Suprapubic skin (tissue), 4 donors: ENCODE measurements around the gene CAMK2G. TPM values are rescaled to one million over a fixed set of nuclear protein-coding genes. Genes with fewer than 3 reads are reported as not detected.
"Not testable (repeated sequence)": the region's sequence is repeated elsewhere in the genome, so short reads cannot be mapped to it uniquely, and the experiment has no call there.

Experiments
- DNase-seq, 2 donors: peaks; one replicate each; pipeline ENCODE4 v3.0.0-alpha.2; 2019; ENCODE audit warnings: low spot score in 2 of 2
- H3K27ac ChIP-seq: fragments of 200-600 bp; sonication (generic); one replicate; pipeline ENCODE4 v1.5.1; 2019
- H3K27me3 ChIP-seq: fragments of 200-600 bp; sonication (generic); one replicate; pipeline ENCODE4 v1.5.1; 2019
- H3K36me3 ChIP-seq: fragments of 200-600 bp; sonication (generic); one replicate; pipeline ENCODE4 v1.5.1; 2019
- H3K4me1 ChIP-seq: fragments of 200-600 bp; sonication (generic); one replicate; pipeline ENCODE4 v1.5.1; 2019
- H3K4me3 ChIP-seq: fragments of 200-600 bp; sonication (generic); one replicate; pipeline ENCODE4 v1.5.1; 2019; ENCODE audit warnings: mild to moderate bottlenecking
- H3K9me3 ChIP-seq: fragments of 200-600 bp; sonication (generic); one replicate; pipeline ENCODE4 v1.5.1; 2019
- EP300 ChIP-seq: sonication (generic); formaldehyde crosslinking; IDR thresholded peaks from one replicate; pipeline ENCODE4 v1.6.1; 2017; ENCODE audit warnings: antibody characterized with exemption
- POLR2A ChIP-seq, 2 donors: fragments of 450-650 bp; IDR thresholded peaks; one replicate each; pipeline ENCODE4 v1.6.1; 2017; ENCODE audit warnings: antibody characterized with exemption in 2 of 2, mild to moderate bottlenecking in 2 of 2, moderate library complexity in 2 of 2
- POLR2AphosphoS5 ChIP-seq, 3 donors: sonication (generic); formaldehyde crosslinking; IDR thresholded peaks; one replicate each; pipeline ENCODE4 v1.6.1; 2017; ENCODE audit warnings: antibody characterized with exemption in 3 of 3
- WGBS: methylation state at CpG from one replicate; pipeline ENCODE4 v1.1.5; 2018; 5-methylcytosine and 5-hydroxymethylcytosine counted together
- total RNA-seq, 4 donors: library from RNA; depleted of rRNA; stranded (reverse); fragments of >200 nt; gene quantifications; one replicate each; pipeline ENCODE4 v1.1.0, GENCODE V29; 2016
- TF ChIP-seq, protein P1 (sequence below), 2 donors: fragments of 200-600 bp in 1 of 2; fragments of 450-650 bp in 1 of 2; sonication (generic) in 1 of 2; IDR thresholded peaks; one replicate each; pipeline ENCODE4 v1.5.1; 2016 to 2019; ENCODE audit warnings: antibody characterized with exemption in 2 of 2, mild to moderate bottlenecking in 1 of 2, moderate library complexity in 1 of 2

The CAMK2G gene
- total RNA-seq, 4 donors from 2014 or later = 16.9 to 35.2 (median 20.6) TPM

DNA sequence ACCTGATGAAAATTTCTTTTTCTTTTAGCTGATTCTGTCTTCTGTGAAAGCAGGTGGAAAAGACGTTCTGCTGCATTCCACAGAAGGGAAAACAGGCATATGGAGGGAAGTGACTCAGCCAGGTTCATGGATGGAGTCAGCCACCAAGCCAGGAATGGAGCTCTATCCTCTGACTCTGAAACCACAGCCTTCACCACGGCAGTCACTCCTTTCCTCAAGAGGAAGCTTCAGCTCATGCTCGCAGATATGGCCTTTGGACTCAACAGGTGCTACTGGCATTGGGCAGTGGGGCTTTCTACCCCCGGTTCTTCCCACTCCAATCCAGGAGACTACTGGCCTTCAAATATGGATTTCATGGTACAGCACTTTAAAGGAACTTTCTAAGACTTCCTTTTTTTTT is 25.1 kb upstream of the CAMK2G start:
- WGBS = 53% methylated on average over 4 of the region's 4 CpGs

DNA sequence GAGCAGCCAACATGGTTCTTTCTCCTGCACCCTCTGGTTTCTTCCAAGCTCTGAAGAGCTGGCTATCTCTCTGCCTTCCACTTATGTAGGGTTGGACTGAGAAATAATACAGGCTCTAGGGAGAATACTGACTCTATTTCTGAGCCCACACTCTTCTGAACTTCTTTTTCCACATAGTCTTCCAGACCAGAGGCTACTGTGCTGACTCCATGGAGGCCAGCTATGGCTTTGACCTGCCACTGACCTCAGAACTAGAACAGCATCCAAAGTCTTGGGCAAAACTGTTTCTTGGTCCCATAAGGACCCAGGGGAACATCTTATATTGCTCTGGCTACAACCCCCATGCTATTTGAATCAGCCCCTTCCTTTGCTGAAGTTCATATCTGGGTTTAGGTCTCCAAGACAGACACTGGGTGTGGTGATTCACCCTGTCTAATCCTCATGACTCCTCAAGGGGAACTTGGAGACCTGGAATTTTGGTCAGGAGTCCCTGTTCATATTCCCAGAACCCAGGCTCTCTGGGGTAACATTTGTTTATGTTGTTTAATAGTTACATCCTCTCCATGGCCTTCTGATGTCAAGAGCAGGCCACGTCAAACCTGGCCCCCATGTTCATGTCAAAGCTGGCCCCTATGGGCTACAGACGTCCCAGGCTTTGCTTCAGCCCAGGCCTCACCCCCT is 24.5 kb upstream of the CAMK2G start:
- 46% methylated on average over 2 of the region's 2 CpGs for WGBS
- Histone ChIP-seq H3K4me3 (no peak overlapping the region), H3K36me3 (no peaks in the 10 kb centered on the region), H3K27me3 (no peaks in the 10 kb centered on the region), H3K9me3 (no peaks in the 10 kb centered on the region), H3K4me1 (peaks cover 13% of the 10 kb centered on the region), H3K27ac (no peak overlapping the region)
- DNase-seq = no peak
- TF ChIP-seq POLR2AphosphoS5 (IDR thresholded peaks at IDR 0.05) (no peak), POLR2A (IDR thresholded peaks at IDR 0.05) (no peak)
- TF ChIP-seq, protein P1, sequence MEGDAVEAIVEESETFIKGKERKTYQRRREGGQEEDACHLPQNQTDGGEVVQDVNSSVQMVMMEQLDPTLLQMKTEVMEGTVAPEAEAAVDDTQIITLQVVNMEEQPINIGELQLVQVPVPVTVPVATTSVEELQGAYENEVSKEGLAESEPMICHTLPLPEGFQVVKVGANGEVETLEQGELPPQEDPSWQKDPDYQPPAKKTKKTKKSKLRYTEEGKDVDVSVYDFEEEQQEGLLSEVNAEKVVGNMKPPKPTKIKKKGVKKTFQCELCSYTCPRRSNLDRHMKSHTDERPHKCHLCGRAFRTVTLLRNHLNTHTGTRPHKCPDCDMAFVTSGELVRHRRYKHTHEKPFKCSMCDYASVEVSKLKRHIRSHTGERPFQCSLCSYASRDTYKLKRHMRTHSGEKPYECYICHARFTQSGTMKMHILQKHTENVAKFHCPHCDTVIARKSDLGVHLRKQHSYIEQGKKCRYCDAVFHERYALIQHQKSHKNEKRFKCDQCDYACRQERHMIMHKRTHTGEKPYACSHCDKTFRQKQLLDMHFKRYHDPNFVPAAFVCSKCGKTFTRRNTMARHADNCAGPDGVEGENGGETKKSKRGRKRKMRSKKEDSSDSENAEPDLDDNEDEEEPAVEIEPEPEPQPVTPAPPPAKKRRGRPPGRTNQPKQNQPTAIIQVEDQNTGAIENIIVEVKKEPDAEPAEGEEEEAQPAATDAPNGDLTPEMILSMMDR (IDR thresholded peaks at IDR 0.05) = no peak

More for the DNA sequence above, 25.1 kb upstream of the CAMK2G start:
- Histone ChIP-seq H3K27me3 (no peaks in the 10 kb centered on the region), H3K27ac (no peak overlapping the region), H3K9me3 (no peaks in the 10 kb centered on the region), H3K36me3 (no peaks in the 10 kb centered on the region), H3K4me1 (peaks cover 7% of the 10 kb centered on the region), H3K4me3 (no peak overlapping the region)
- DNase-seq = no peak
- TF ChIP-seq POLR2AphosphoS5 (IDR thresholded peaks at IDR 0.05) = no peak
- no peak for TF ChIP-seq EP300
- TF ChIP-seq, protein P1 (IDR thresholded peaks at IDR 0.05) = no peak
- no peak for TF ChIP-seq POLR2A (IDR thresholded peaks at IDR 0.05)

DNA sequence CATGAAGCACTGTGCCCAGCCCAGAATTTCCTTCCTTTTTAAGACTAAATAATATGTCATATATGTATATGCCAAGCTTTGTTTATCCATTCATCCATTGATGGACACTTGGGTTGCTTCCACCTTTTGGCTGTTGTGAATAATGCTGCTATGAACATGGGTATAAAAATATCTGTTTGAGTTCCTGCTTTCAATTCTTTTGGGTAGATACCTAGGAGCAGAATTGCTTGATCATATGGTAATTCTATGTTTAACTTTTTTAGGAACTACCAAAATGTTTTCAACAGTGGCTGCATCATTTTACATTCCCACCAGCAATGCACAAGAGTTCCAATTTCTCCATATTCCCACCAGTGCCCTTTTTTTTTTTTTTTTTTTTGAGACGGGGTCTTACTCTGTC is 23.3 kb upstream of the CAMK2G start:
- Histone ChIP-seq H3K4me1 (peaks cover 22% of the 10 kb centered on the region), H3K27me3 (no peaks in the 10 kb centered on the region), H3K36me3 (no peaks in the 10 kb centered on the region), H3K27ac (no peak overlapping the region), H3K9me3 (no peaks in the 10 kb centered on the region), H3K4me3 (no peak overlapping the region)
- TF ChIP-seq, protein P1 (IDR thresholded peaks at IDR 0.05) = no peak
- TF ChIP-seq POLR2A (IDR thresholded peaks at IDR 0.05) = no peak
- TF ChIP-seq POLR2AphosphoS5 (IDR thresholded peaks at IDR 0.05) = no peak
- TF ChIP-seq EP300 = no peak
- whole genome bisulfite sequencing = 94% methylated on average over 1 of the region's 1 CpG
- DNase-seq = no peak

DNA sequence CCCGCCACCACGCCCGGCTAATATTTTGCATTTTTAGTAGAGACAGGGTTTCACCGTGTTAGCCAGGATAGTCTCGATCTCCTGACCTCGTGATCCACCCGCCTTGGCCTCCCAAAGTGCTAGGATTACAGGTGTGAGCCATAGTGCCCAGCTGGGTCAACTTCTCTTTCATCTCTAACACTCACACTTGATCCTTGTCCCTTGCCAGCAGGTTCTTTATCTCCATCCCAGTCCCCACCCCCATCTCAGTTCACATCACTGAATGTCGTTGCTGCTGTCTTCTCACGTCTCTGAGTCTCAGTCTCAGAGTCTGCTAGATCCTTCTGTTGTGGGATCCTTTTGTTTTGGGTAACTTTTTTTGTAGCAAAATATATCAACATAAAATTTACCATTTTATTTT is 21.0 kb upstream of the CAMK2G start:
- H3K4me1 ChIP-seq = peaks cover 38% of the 10 kb centered on the region
- WGBS = 93% methylated on average over 9 of the region's 9 CpGs
- not testable (repeated sequence) for H3K4me3 ChIP-seq, H3K27me3 ChIP-seq, H3K27ac ChIP-seq, H3K9me3 ChIP-seq, DNase-seq, H3K36me3 ChIP-seq

DNA sequence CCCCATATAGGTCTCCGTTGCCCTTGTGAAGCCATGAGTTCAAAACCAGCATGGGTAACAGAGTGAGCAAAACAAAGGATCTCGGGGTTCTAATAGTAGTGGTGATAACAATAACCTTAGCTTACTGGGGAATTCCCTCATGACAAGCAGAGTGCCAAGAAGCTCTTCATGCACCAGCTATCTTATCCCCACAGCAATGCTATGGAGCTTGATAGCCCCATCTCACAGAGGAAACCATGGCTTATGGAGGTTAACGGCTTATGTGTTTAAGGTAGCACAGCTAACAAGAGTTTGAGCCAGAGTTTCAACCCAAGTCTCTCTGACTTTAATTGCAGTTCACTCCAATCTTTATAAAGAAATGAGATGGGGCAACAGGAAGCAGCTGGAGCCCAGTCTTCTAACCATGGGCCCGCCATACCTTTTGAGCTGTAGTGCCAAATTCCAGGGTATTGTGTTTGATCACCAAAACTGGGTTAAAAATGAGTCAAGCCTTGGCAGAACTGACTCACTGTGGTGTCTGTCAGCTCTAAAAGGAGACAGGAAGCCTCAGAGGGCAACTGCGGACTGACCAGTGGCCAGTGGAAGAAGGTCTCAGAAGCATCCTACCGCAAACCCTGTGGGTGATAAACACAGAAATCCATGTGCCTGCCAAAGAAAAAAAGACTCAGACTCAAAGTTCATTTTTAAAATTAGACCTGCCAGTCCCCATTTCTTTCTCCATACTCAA is 20.1 kb upstream of the CAMK2G start:
- Histone ChIP-seq H3K4me3 (no peak overlapping the region), H3K9me3 (no peaks in the 10 kb centered on the region), H3K4me1 (peaks cover 40% of the 10 kb centered on the region), H3K27ac (no peak overlapping the region), H3K36me3 (no peaks in the 10 kb centered on the region), H3K27me3 (no peaks in the 10 kb centered on the region)
- WGBS = 65% methylated on average over 6 of the region's 6 CpGs
- DNase-seq = no peak
- TF ChIP-seq, protein P1 (IDR thresholded peaks at IDR 0.05) = no peak
- TF ChIP-seq EP300 (no peak), POLR2A (IDR thresholded peaks at IDR 0.05) (no peak), POLR2AphosphoS5 (IDR thresholded peaks at IDR 0.05) (no peak)
